Measurements from ENCODE around the gene BPGM.

The BPGM gene

DNA sequence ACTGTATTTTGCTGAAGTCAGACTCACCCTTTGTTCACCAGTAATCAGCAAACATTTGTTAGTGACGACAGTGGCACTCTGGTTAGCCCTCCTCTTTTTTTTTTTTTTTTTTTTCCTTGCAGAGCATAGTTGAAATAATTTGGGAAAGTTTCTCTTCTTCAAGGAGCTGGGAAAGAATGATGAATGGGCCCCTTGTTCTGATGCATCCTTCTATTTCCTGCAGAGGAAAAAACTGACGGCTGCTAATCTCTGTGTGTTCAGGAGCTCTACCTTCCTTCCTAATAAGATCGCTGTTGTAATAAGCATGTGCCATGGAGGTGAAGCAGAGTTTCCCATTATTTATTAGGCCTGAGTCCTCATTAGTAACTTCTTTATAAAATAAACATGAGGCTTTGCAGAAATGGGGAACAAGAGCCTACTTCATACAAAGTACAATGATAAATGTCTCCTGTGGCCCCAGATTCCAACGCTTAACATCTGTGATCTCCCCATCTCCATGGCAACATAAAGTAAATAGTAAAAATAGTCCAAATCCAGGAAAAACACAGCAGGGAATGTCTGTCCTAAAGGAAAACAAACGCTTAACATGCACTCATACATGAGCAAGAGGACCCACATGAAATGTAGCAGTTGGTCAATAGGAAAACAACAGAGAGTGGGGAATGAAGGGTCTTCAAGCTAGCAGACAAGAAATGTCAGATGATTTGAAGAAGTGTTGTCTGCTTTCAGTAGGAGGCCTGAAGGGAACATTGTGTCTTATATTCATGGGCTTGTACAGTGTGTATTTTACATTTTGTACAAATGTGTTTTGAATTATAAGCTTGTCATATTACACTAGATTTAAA, 73.7 kb downstream of the BPGM start:
- Histone ChIP-seq H3K4me1 (ENCODE audit: control insufficient read depth, insufficient read depth, low read length) (no peaks in the 10 kb centered on the region), H3K36me3 (ENCODE audit: control insufficient read depth, insufficient read depth, low read length) (no peaks in the 10 kb centered on the region), H3K9ac (ENCODE audit: low read length) (no peak overlapping the region), H3K9me3 (ENCODE audit: control insufficient read depth, low read length) (no peaks in the 10 kb centered on the region), H3K4me3 (ENCODE audit: low read length) (no peak overlapping the region), H3K27me3 (ENCODE audit: control insufficient read depth, insufficient read depth, low read length) (no peaks in the 10 kb centered on the region)

DNA sequence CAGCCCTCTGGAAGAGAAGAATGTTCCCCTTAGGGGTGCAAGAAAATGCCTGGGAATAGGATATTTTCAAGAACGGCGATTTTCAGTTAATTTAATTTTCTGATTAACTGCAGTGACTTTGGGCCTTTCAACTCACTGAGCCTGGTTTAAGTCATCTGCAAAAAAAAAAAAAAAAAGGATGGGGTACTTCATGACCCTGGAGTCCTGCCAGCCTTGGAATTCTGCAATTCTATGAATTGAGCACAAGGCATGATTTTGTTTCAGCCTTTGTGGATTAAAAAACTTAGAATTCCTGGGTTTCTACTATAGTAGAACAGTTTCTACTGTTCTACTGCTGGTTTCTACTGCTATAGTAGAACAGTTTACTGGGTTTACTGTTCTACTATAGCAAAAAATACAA, 74.5 kb downstream of the BPGM start:
- Histone ChIP-seq H3K4me3 (ENCODE audit: low read length) (no peak overlapping the region), H3K36me3 (ENCODE audit: control insufficient read depth, insufficient read depth, low read length) (no peaks in the 10 kb centered on the region), H3K9me3 (ENCODE audit: control insufficient read depth, low read length) (no peaks in the 10 kb centered on the region), H3K9ac (ENCODE audit: low read length) (no peak overlapping the region), H3K4me1 (ENCODE audit: control insufficient read depth, insufficient read depth, low read length) (no peaks in the 10 kb centered on the region), H3K27me3 (ENCODE audit: control insufficient read depth, insufficient read depth, low read length) (no peaks in the 10 kb centered on the region)

GRCh38 chr7:134722786-134723322, 76.2 kb downstream of the BPGM start:
- no peak overlapping the region for H3K9ac ChIP-seq (ENCODE audit: low read length)
- H3K4me3 ChIP-seq (ENCODE audit: low read length) = no peak overlapping the region
- H3K36me3 ChIP-seq (ENCODE audit: control insufficient read depth, insufficient read depth, low read length) = no peaks in the 10 kb centered on the region
- H3K9me3 ChIP-seq (ENCODE audit: control insufficient read depth, low read length) = no peaks in the 10 kb centered on the region
- no peaks in the 10 kb centered on the region for H3K27me3 ChIP-seq (ENCODE audit: control insufficient read depth, insufficient read depth, low read length)
- H3K4me1 ChIP-seq (ENCODE audit: control insufficient read depth, insufficient read depth, low read length) = no peaks in the 10 kb centered on the region

DNA sequence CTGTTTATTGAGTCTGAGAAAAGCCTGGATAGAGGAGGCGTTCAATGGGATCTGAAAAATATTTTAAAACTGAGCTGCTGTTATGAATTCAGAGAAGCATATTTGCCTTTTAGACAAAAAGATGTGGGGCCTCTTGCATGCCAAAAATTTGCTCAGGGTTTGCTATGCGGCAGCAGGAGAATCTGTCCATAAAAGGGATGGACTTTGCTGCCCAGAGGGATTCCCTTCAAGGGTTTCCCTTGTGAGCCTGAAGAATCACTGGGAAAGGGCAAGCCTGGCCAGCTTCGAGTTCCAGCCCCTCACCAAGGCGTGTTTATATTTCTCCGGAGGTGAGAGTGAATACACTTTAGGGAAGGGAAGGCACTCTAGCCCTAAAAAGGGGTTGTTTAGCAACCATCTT, 77.2 kb downstream of the BPGM start:
- H3K36me3 ChIP-seq (ENCODE audit: control insufficient read depth, insufficient read depth, low read length) = no peaks in the 10 kb centered on the region
- no peaks in the 10 kb centered on the region for H3K4me1 ChIP-seq (ENCODE audit: control insufficient read depth, insufficient read depth, low read length)
- no peak overlapping the region for H3K9ac ChIP-seq (ENCODE audit: low read length)
- no peaks in the 10 kb centered on the region for H3K9me3 ChIP-seq (ENCODE audit: control insufficient read depth, low read length)
- H3K4me3 ChIP-seq (ENCODE audit: low read length) = no peak overlapping the region
- H3K27me3 ChIP-seq (ENCODE audit: control insufficient read depth, insufficient read depth, low read length) = no peaks in the 10 kb centered on the region

GRCh38 chr7:134724606-134725005, 78.0 kb downstream of the BPGM start:
- Histone ChIP-seq H3K36me3 (ENCODE audit: control insufficient read depth, insufficient read depth, low read length) (no peaks in the 10 kb centered on the region), H3K27me3 (ENCODE audit: control insufficient read depth, insufficient read depth, low read length) (no peaks in the 10 kb centered on the region), H3K4me3 (ENCODE audit: low read length) (no peak overlapping the region), H3K9me3 (ENCODE audit: control insufficient read depth, low read length) (no peaks in the 10 kb centered on the region), H3K4me1 (ENCODE audit: control insufficient read depth, insufficient read depth, low read length) (no peaks in the 10 kb centered on the region), H3K9ac (ENCODE audit: low read length) (no peak overlapping the region)

DNA sequence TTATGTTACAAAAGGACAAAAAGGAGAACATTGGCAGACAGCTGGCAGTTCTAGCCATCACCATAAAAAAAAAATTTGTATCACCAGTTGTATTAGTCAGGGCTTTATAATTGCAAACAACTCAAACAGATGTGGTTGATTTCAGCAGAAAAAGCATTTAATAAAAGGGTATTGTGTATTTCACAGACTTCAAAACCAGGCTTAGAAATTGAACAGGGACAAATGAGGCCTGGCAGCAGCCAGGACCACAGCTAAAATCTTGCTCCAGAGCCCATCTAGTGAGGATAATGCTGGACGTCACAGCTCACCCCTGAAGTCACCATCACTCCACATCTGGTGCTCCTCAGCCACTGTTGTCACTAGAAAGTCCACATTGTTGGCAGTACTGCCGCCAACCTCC, 79.9 kb downstream of the BPGM start:
- Histone ChIP-seq H3K27me3 (ENCODE audit: control insufficient read depth, insufficient read depth, low read length) (no peaks in the 10 kb centered on the region), H3K36me3 (ENCODE audit: control insufficient read depth, insufficient read depth, low read length) (no peaks in the 10 kb centered on the region), H3K4me1 (ENCODE audit: control insufficient read depth, insufficient read depth, low read length) (no peaks in the 10 kb centered on the region), H3K9ac (ENCODE audit: low read length) (no peak overlapping the region), H3K4me3 (ENCODE audit: low read length) (no peak overlapping the region), H3K9me3 (ENCODE audit: control insufficient read depth, low read length) (no peaks in the 10 kb centered on the region)

- H3K9me3 ChIP-seq (ENCODE audit: control insufficient read depth, low read length) = no peaks in the 10 kb centered on the region
Measured at GRCh38 chr7:134727711-134728110, 81.1 kb downstream of the BPGM start.

More at GRCh38 chr7:134727711-134728110, 81.1 kb downstream of the BPGM start:
- Histone ChIP-seq H3K36me3 (ENCODE audit: control insufficient read depth, insufficient read depth, low read length) (no peaks in the 10 kb centered on the region), H3K4me3 (ENCODE audit: low read length) (no peak overlapping the region), H3K27me3 (ENCODE audit: control insufficient read depth, insufficient read depth, low read length) (no peaks in the 10 kb centered on the region), H3K4me1 (ENCODE audit: control insufficient read depth, insufficient read depth, low read length) (no peaks in the 10 kb centered on the region), H3K9ac (ENCODE audit: low read length) (no peak overlapping the region)

All from mucosa of stomach (tissue), 1 donor.